Panc1 (cell line): Measurements from ENCODE around the gene PRSS27.

Experiments used
- POLR2AphosphoS5 ChIP-seq: IDR thresholded peaks from 2 replicates; pipeline ENCODE4 v1.6.1; 2012; ENCODE audit warnings: mild to moderate bottlenecking, low read depth, low read length, moderate library complexity
- SIN3A ChIP-seq: IDR thresholded peaks from 2 replicates; pipeline ENCODE4 v1.6.1; 2012; ENCODE audit warnings: low read depth, mild to moderate bottlenecking, low read length, moderate library complexity, borderline replicate concordance; ENCODE audit not compliant: insufficient read depth
- TF ChIP-seq, protein P1 (sequence below): fragments of 450-650 bp; IDR thresholded peaks from 2 replicates; pipeline ENCODE4 v1.5.1; 2017; ENCODE audit warnings: mild to moderate bottlenecking
- TF ChIP-seq, protein P2 (sequence below), 2 experiments: IDR thresholded peaks; 2 replicates each; pipeline ENCODE4 v1.6.1; 2011 to 2012; ENCODE audit warnings: low read depth in 2 of 2, control low read depth in 1 of 2, low read length in 1 of 2, mild to moderate bottlenecking in 1 of 2, moderate library complexity in 1 of 2; ENCODE audit not compliant: insufficient read depth in 1 of 2

DNA sequence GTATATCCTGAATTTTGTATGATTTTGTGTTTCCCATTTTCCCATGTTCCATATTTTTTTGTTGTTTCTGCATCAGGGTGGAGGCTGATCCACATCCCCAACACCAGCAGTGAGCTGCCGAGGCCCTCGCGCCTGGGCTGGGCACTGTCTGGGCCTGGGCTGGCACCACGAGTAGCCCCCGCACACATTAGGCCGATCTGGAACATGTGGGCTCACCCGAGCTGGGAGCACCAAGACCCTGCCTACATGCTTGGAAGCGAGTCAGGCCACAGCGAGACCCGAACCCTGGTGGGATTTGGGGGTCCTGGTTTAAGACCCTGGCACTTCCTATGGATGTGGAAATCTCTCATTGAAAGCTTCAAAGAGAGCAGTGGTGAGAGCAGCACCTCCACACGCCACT, 29.2 kb downstream of the PRSS27 start:
- TF ChIP-seq, protein P1, sequence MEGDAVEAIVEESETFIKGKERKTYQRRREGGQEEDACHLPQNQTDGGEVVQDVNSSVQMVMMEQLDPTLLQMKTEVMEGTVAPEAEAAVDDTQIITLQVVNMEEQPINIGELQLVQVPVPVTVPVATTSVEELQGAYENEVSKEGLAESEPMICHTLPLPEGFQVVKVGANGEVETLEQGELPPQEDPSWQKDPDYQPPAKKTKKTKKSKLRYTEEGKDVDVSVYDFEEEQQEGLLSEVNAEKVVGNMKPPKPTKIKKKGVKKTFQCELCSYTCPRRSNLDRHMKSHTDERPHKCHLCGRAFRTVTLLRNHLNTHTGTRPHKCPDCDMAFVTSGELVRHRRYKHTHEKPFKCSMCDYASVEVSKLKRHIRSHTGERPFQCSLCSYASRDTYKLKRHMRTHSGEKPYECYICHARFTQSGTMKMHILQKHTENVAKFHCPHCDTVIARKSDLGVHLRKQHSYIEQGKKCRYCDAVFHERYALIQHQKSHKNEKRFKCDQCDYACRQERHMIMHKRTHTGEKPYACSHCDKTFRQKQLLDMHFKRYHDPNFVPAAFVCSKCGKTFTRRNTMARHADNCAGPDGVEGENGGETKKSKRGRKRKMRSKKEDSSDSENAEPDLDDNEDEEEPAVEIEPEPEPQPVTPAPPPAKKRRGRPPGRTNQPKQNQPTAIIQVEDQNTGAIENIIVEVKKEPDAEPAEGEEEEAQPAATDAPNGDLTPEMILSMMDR: no peak
- TF ChIP-seq POLR2AphosphoS5 (no peak), SIN3A (no peak)
- TF ChIP-seq, protein P2, sequence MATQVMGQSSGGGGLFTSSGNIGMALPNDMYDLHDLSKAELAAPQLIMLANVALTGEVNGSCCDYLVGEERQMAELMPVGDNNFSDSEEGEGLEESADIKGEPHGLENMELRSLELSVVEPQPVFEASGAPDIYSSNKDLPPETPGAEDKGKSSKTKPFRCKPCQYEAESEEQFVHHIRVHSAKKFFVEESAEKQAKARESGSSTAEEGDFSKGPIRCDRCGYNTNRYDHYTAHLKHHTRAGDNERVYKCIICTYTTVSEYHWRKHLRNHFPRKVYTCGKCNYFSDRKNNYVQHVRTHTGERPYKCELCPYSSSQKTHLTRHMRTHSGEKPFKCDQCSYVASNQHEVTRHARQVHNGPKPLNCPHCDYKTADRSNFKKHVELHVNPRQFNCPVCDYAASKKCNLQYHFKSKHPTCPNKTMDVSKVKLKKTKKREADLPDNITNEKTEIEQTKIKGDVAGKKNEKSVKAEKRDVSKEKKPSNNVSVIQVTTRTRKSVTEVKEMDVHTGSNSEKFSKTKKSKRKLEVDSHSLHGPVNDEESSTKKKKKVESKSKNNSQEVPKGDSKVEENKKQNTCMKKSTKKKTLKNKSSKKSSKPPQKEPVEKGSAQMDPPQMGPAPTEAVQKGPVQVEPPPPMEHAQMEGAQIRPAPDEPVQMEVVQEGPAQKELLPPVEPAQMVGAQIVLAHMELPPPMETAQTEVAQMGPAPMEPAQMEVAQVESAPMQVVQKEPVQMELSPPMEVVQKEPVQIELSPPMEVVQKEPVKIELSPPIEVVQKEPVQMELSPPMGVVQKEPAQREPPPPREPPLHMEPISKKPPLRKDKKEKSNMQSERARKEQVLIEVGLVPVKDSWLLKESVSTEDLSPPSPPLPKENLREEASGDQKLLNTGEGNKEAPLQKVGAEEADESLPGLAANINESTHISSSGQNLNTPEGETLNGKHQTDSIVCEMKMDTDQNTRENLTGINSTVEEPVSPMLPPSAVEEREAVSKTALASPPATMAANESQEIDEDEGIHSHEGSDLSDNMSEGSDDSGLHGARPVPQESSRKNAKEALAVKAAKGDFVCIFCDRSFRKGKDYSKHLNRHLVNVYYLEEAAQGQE (IDR thresholded peaks at IDR 0.05; ENCODE audit: insufficient read depth in 1 of 2, low read depth in 2 of 2, low read length in 1 of 2): no peak
